Stimulated activated naive B cell treated with anti-CD40 and anti-IgM and Interleukin-4, amounts not matched to agents 10 μg/mL and 1 μg/mL and 100 μg/mL, for 72 hours (primary cell): ENCODE measurements around the gene VCL.

Experiments
- ATAC-seq, 2 donors: fragments of 150-1000 bp; cut with Tn5 transposase; replicated peaks; 2 replicates each; pipeline ENCODE4 v1.10.0; 2021; ENCODE audit warnings: moderate library complexity in 1 of 2
- DNase-seq: peaks from one replicate; pipeline ENCODE4 v3.0.0; 2021
- H3K27ac Mint-ChIP-seq: one replicate; pipeline ENCODE4 v1.8.0; 2022; ENCODE audit warnings: mild to moderate bottlenecking, mixed read lengths
- H3K27me3 Mint-ChIP-seq, 2 donors: one replicate each; pipeline ENCODE4 v1.8.0; 2022; ENCODE audit warnings: mixed read lengths in 2 of 2
- H3K36me3 Mint-ChIP-seq, 2 donors: one replicate each; pipeline ENCODE4 v1.8.0; 2022; ENCODE audit warnings: mixed read lengths in 2 of 2, mild to moderate bottlenecking in 1 of 2
- H3K4me1 Mint-ChIP-seq, 2 donors: one replicate each; pipeline ENCODE4 v1.8.0; 2022; ENCODE audit warnings: mixed read lengths in 2 of 2, mild to moderate bottlenecking in 1 of 2
- H3K4me3 Mint-ChIP-seq, 2 donors: one replicate each; pipeline ENCODE4 v1.8.0; 2022; ENCODE audit warnings: mild to moderate bottlenecking in 2 of 2, mixed read lengths in 2 of 2, moderate library complexity in 1 of 2
- H3K9me3 Mint-ChIP-seq, 2 donors: one replicate each; pipeline ENCODE4 v1.8.0; 2022; ENCODE audit warnings: mixed read lengths in 2 of 2, mild to moderate bottlenecking in 1 of 2

The VCL gene

GRCh38 chr10:73965890-73966768 lies 31.8 kb upstream of the VCL start:
- Mint-ChIP-seq H3K27ac (no peak overlapping the region), H3K9me3 (no peaks in the 10 kb centered on the region), H3K4me1 (peaks cover 6 to 9% of the 10 kb centered on the region in 2 donors), H3K27me3 (no peaks in the 10 kb centered on the region), H3K4me3 (no peak overlapping the region), H3K36me3 (no peaks in the 10 kb centered on the region)
- no peak for ATAC-seq
- DNase-seq, result no peak

- Mint-ChIP-seq H3K27ac (peak overlapping the region; percentile 37), H3K9me3 (no peaks in the 10 kb centered on the region), H3K4me3 (no peak overlapping the region), H3K27me3 (no peaks in the 10 kb centered on the region), H3K36me3 (no peaks in the 10 kb centered on the region), H3K4me1 (peaks cover 6 to 7% of the 10 kb centered on the region in 2 donors)
- no peak for DNase-seq
- ATAC-seq, result no peak
Observed at GRCh38 chr10:73967022-73967429, 30.9 kb upstream of the VCL start.

- no peak for DNase-seq
- Mint-ChIP-seq H3K9me3 (no peaks in the 10 kb centered on the region), H3K36me3 (no peaks in the 10 kb centered on the region), H3K27me3 (no peaks in the 10 kb centered on the region), H3K27ac (no peak overlapping the region), H3K4me1 (peaks cover 6 to 7% of the 10 kb centered on the region in 2 donors), H3K4me3 (no peak overlapping the region)
- no peak for ATAC-seq
Observed at GRCh38 chr10:73967544-73967943, 30.4 kb upstream of the VCL start.

- Mint-ChIP-seq H3K9me3 (no peaks in the 10 kb centered on the region), H3K4me3 (no peak overlapping the region), H3K4me1 (peaks cover 6 to 7% of the 10 kb centered on the region in 2 donors), H3K36me3 (no peaks in the 10 kb centered on the region), H3K27me3 (no peaks in the 10 kb centered on the region), H3K27ac (no peak overlapping the region)
- no peak for ATAC-seq
- no peak for DNase-seq
Observed at GRCh38 chr10:73968098-73968521, 29.8 kb upstream of the VCL start.

- no peak for DNase-seq
- H3K27ac Mint-ChIP-seq, result peak overlapping the region; percentile 72
- H3K27me3 Mint-ChIP-seq, result no peaks in the 10 kb centered on the region
- ATAC-seq, result peak; percentile 78 to 80
- H3K4me1 Mint-ChIP-seq, result peaks cover 6 to 10% of the 10 kb centered on the region in 2 donors
- no peaks in the 10 kb centered on the region for H3K36me3 Mint-ChIP-seq
- H3K9me3 Mint-ChIP-seq, result no peaks in the 10 kb centered on the region
- H3K4me3 Mint-ChIP-seq, result no peak overlapping the region
Observed at GRCh38 chr10:73969224-73969841, 28.6 kb upstream of the VCL start.

GRCh38 chr10:73970845-73971244 lies 27.1 kb upstream of the VCL start:
- no peak overlapping the region for H3K4me3 Mint-ChIP-seq
- H3K27me3 Mint-ChIP-seq, result no peaks in the 10 kb centered on the region
- no peak for ATAC-seq
- H3K9me3 Mint-ChIP-seq, result peaks cover 3 to 4% of the 10 kb centered on the region in 2 donors
- H3K36me3 Mint-ChIP-seq, result no peaks in the 10 kb centered on the region
- peaks cover 6 to 10% of the 10 kb centered on the region in 2 donors for H3K4me1 Mint-ChIP-seq
- H3K27ac Mint-ChIP-seq, result no peak overlapping the region
- DNase-seq, result no peak

GRCh38 chr10:73971636-73972354 lies 26.1 kb upstream of the VCL start:
- Mint-ChIP-seq H3K27ac (no peak overlapping the region), H3K4me1 (peaks cover 6 to 8% of the 10 kb centered on the region in 2 donors), H3K4me3 (no peak overlapping the region), H3K36me3 (no peaks in the 10 kb centered on the region), H3K27me3 (no peaks in the 10 kb centered on the region), H3K9me3 (peaks cover 3 to 4% of the 10 kb centered on the region in 2 donors)
- DNase-seq (no peak), ATAC-seq (no peak)

GRCh38 chr10:73973427-73973826 lies 24.5 kb upstream of the VCL start:
- no peak overlapping the region for H3K4me3 Mint-ChIP-seq
- no peaks in the 10 kb centered on the region for H3K36me3 Mint-ChIP-seq
- DNase-seq (no peak), ATAC-seq (no peak)
- peaks cover 6 to 9% of the 10 kb centered on the region in 2 donors for H3K4me1 Mint-ChIP-seq
- peaks cover 3 to 4% of the 10 kb centered on the region in 2 donors for H3K9me3 Mint-ChIP-seq
- no peak overlapping the region for H3K27ac Mint-ChIP-seq
- no peaks in the 10 kb centered on the region for H3K27me3 Mint-ChIP-seq

- ATAC-seq (no peak), DNase-seq (no peak)
- H3K27ac Mint-ChIP-seq, result no peak overlapping the region
- peaks cover 3 to 4% of the 10 kb centered on the region in 2 donors for H3K9me3 Mint-ChIP-seq
- H3K36me3 Mint-ChIP-seq, result no peaks in the 10 kb centered on the region
- H3K27me3 Mint-ChIP-seq, result no peaks in the 10 kb centered on the region
- no peak overlapping the region for H3K4me3 Mint-ChIP-seq
- peaks cover 9 to 11% of the 10 kb centered on the region in 2 donors for H3K4me1 Mint-ChIP-seq
Observed at GRCh38 chr10:73974309-73974946, 23.5 kb upstream of the VCL start.

- peaks cover 3 to 4% of the 10 kb centered on the region in 2 donors for H3K9me3 Mint-ChIP-seq
- H3K4me1 Mint-ChIP-seq, result peaks cover 13 to 14% of the 10 kb centered on the region in 2 donors
- H3K4me3 Mint-ChIP-seq, result no peak overlapping the region
- H3K36me3 Mint-ChIP-seq, result no peaks in the 10 kb centered on the region
- DNase-seq (no peak), ATAC-seq (no peak)
- H3K27ac Mint-ChIP-seq, result no peak overlapping the region
- no peaks in the 10 kb centered on the region for H3K27me3 Mint-ChIP-seq
Observed at GRCh38 chr10:73975388-73975787, 22.5 kb upstream of the VCL start.

GRCh38 chr10:73979141-73979808 lies 18.6 kb upstream of the VCL start:
- Mint-ChIP-seq H3K27ac (no peak overlapping the region), H3K4me1 (peaks cover 17 to 25% of the 10 kb centered on the region in 2 donors), H3K27me3 (no peaks in the 10 kb centered on the region), H3K4me3 (peak overlapping the region in 1 of 2 donors; percentile 22), H3K36me3 (no peaks in the 10 kb centered on the region), H3K9me3 (peaks cover 3 to 4% of the 10 kb centered on the region in 2 donors)
- DNase-seq, result no peak
- ATAC-seq, result no peak

GRCh38 chr10:73979809-73980433 lies 18.0 kb upstream of the VCL start:
- Mint-ChIP-seq H3K27me3 (no peaks in the 10 kb centered on the region), H3K36me3 (no peaks in the 10 kb centered on the region), H3K4me1 (peaks cover 17 to 30% of the 10 kb centered on the region in 2 donors), H3K9me3 (peaks cover 3 to 4% of the 10 kb centered on the region in 2 donors), H3K27ac (no peak overlapping the region), H3K4me3 (no peak overlapping the region)
- DNase-seq (no peak), ATAC-seq (peak; percentile 60 to 61)

- no peaks in the 10 kb centered on the region for H3K36me3 Mint-ChIP-seq
- H3K27ac Mint-ChIP-seq, result no peak overlapping the region
- H3K4me1 Mint-ChIP-seq, result peaks cover 17 to 30% of the 10 kb centered on the region in 2 donors
- H3K4me3 Mint-ChIP-seq, result no peak overlapping the region
- no peaks in the 10 kb centered on the region for H3K27me3 Mint-ChIP-seq
- no peak for DNase-seq
- no peaks in the 10 kb centered on the region for H3K9me3 Mint-ChIP-seq
- no peak for ATAC-seq
Observed at GRCh38 chr10:73981812-73982211, 16.1 kb upstream of the VCL start.
